HG03378 (cell line): ENCODE measurements around the gene RGS12.
A peak's percentile ranks its signal among the peaks of the same experiment; 100 is the strongest.

Source experiments
- ATAC-seq: cut with Tn5 transposase; IDR thresholded peaks from one replicate; pipeline ENCODE4 v1.9.1; 2021; ENCODE audit warnings: mild to moderate bottlenecking, moderate library complexity; ENCODE audit not compliant: unreplicated experiment

The RGS12 gene

GRCh38 chr4:3269991-3270611 lies 22.7 kb upstream of the RGS12 start:
- ATAC-seq, result no peak

GRCh38 chr4:3271131-3271530 lies 21.7 kb upstream of the RGS12 start:
- ATAC-seq, result no peak

GRCh38 chr4:3276986-3277385 lies 15.8 kb upstream of the RGS12 start:
- no peak for ATAC-seq

- no peak for ATAC-seq
Measured at GRCh38 chr4:3280466-3280865, 12.4 kb upstream of the RGS12 start.

- ATAC-seq, result no peak
Measured at GRCh38 chr4:3283483-3283882, 9.3 kb upstream of the RGS12 start.

GRCh38 chr4:3283916-3284315 lies 8.9 kb upstream of the RGS12 start:
- no peak for ATAC-seq

GRCh38 chr4:3284734-3285557 lies 7.9 kb upstream of the RGS12 start:
- ATAC-seq, result no peak

GRCh38 chr4:3285558-3286334 lies 7.1 kb upstream of the RGS12 start:
- ATAC-seq, result peak; percentile 83

- ATAC-seq, result no peak
Measured at GRCh38 chr4:3286335-3287175, 6.3 kb upstream of the RGS12 start.

- ATAC-seq, result no peak
Measured at GRCh38 chr4:3287271-3287971, 5.4 kb upstream of the RGS12 start.

- ATAC-seq, result no peak
Measured at GRCh38 chr4:3287972-3288570, 4.8 kb upstream of the RGS12 start.

- no peak for ATAC-seq
Measured at GRCh38 chr4:3288571-3289094, 4.2 kb upstream of the RGS12 start.

- no peak for ATAC-seq
Measured at GRCh38 chr4:3290476-3290875, 2.3 kb upstream of the RGS12 start.

- no peak for ATAC-seq
Measured at GRCh38 chr4:3290889-3291321, 1.9 kb upstream of the RGS12 start.

- no peak for ATAC-seq
Measured at GRCh38 chr4:3291411-3291968, 1.3 kb upstream of the RGS12 start.

- no peak for ATAC-seq
Measured at GRCh38 chr4:3291969-3292570, 751 bp upstream of the RGS12 start.

GRCh38 chr4:3293401-3294391 lies 875 bp downstream of the RGS12 start:
- no peak for ATAC-seq
